ENCODE results near the gene HOXA3.

The HOXA3 gene

DNA sequence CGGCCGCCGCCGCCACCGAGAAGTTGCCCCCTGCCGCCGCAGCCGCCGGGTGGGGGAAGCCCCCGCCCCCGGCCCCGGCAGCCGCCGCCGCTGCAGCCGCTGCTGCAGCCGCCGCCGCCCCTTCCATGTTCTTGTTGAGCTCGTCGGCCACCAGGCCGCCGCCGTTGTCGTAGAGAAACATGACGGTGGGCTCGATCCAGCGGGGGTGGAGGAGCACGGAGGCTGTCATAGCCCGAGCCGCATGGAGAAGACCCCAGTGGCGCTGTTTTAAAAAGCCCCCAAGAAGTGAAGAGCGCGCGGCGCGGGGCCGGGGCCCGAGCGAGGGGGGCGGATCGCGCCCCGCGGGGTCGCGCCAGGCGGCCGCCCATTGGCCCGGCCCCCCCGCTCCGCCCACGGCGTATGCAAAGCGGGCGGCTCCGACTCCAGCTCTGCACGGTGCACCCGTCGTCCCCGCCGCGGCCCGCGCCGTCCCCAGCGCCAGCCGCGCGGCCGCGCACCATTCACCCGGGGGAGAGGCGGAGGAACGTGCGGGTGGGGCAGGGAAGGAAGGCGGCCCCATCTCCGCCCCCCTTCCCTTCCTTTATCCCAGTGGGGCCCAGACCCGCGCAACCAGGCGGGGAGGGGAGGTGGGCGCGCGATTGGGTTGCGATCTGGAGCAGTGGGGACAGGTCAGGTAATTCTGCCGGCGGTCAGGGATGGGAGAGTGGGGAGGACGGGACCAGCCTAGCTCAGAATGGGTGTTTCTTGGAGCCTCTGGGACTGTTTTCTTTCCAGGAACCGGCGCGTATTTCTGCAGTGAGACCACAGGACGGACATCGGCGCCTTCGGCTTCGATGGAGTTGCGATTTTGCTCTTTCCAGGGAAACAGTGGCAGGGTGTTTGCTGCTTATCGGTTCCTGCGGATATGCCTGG, 47.7 kb upstream of the HOXA3 start, which contains the start of gene HOXA13:
TSS of gene HOXA13 (minus strand) at position 243 of the 912 bp plus-strand sequence. CDS start at position 229, 14 bp downstream.
- Histone ChIP-seq H3K9me2 (replicated peaks; ENCODE audit: control insufficient read depth, low read length) (no peaks in the 10 kb centered on the region), H3F3A (ENCODE audit: control insufficient read depth, insufficient read depth) (peaks cover 2% of the 10 kb centered on the region; the same call in 1 of the 2 replicates), H3K4me3 (ENCODE audit: low read length) (peak within 1 kb of the TSS; percentile 75), H3K4me2 (ENCODE audit: low read length) (peak within 1 kb of the TSS; percentile 88), H3K79me2 (ENCODE audit: control insufficient read depth, low read length) (no peaks in the 10 kb centered on the region), H3K27ac (ENCODE audit: low read depth, low read length) (no peak within 1 kb of the TSS), H3K9me3 (ENCODE audit: control insufficient read depth, insufficient read depth, low read length) (no peaks in the 10 kb centered on the region), H3K36me3 (ENCODE audit: control insufficient read depth, low read length) (no peaks in the 10 kb centered on the region), H4K20me1 (ENCODE audit: control insufficient read depth, insufficient read depth, low read depth, low read length) (peaks cover 4% of the 10 kb centered on the region; the same call in 1 of the 2 replicates), H3K27me3 (ENCODE audit: control insufficient read depth, low read length) (peaks cover 84% of the 10 kb centered on the region), H3K4me1 (ENCODE audit: control insufficient read depth, low read length) (peaks cover 18% of the 10 kb centered on the region)
- TF ChIP-seq, protein P1, sequence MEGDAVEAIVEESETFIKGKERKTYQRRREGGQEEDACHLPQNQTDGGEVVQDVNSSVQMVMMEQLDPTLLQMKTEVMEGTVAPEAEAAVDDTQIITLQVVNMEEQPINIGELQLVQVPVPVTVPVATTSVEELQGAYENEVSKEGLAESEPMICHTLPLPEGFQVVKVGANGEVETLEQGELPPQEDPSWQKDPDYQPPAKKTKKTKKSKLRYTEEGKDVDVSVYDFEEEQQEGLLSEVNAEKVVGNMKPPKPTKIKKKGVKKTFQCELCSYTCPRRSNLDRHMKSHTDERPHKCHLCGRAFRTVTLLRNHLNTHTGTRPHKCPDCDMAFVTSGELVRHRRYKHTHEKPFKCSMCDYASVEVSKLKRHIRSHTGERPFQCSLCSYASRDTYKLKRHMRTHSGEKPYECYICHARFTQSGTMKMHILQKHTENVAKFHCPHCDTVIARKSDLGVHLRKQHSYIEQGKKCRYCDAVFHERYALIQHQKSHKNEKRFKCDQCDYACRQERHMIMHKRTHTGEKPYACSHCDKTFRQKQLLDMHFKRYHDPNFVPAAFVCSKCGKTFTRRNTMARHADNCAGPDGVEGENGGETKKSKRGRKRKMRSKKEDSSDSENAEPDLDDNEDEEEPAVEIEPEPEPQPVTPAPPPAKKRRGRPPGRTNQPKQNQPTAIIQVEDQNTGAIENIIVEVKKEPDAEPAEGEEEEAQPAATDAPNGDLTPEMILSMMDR (IDR thresholded peaks at IDR 0.05; ENCODE audit: low read depth, low read length, poor library complexity, severe bottlenecking): no peak
- TF ChIP-seq EZH2phosphoT487 (IDR thresholded peaks at IDR 0.05; ENCODE audit: borderline replicate concordance, low read length): peak; percentile 18; the same call in 1 of the 2 replicates

DNA sequence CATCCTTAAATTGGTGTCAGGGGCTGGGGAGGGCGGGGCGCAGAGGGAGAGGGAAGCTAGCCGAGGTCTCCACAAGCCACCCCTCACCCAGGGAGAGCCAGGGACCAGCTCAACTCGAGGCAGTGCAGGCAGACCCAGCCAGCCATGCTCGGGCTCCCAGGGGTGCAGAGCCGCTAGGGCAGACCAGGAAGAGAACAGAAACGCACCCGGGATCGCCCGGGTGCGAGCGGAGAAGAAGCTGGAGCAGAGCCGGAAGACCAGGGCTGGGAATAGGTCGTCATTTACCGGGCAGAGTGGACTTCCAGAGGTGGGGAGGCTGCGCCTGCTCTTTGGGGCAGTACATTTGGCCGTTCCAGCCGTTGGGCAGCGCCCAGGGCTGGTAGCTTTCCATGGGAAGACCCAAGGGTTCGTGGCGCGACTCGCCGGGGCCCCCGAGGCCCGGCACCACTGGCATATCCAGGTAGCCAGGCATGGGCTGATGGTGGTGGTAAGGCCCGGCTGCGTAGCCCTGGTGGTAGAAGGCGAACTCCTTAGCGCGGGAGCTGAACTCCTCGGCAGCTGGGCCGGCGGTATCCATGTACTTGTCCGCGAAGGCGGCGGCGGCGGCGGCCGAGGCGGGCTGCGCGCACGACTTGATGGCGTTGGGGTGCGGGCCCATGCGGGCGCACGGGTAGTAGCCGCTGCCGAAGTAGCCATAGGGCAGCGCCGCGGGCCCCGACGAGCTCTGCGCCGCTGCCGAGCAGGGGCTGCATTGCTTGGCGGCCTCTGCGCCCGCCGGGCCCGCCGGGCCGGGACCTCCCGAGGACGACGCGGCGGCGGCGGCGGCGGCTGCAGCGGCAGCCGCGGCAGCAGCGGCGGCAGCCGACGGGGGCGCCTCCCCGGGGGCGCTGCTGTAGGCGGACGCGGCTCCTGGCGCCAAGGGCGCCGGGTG, 46.8 kb upstream of the HOXA3 start:
- Histone ChIP-seq H3K36me3 (ENCODE audit: control insufficient read depth, low read length) (no peaks in the 10 kb centered on the region), H3K9me2 (replicated peaks; ENCODE audit: control insufficient read depth, low read length) (no peaks in the 10 kb centered on the region), H3K9me3 (ENCODE audit: control insufficient read depth, insufficient read depth, low read length) (no peaks in the 10 kb centered on the region), H3K27me3 (ENCODE audit: control insufficient read depth, low read length) (peaks cover 86% of the 10 kb centered on the region), H3K79me2 (ENCODE audit: control insufficient read depth, low read length) (no peaks in the 10 kb centered on the region), H4K20me1 (ENCODE audit: control insufficient read depth, insufficient read depth, low read depth, low read length) (peaks cover 4% of the 10 kb centered on the region; the same call in 1 of the 2 replicates), H3K4me3 (ENCODE audit: low read length) (no peak overlapping the region), H3K4me2 (ENCODE audit: low read length) (0 out of 2 replicates have a peak overlapping the region, but pooled peaks have one; percentile 21), H3K4me1 (ENCODE audit: control insufficient read depth, low read length) (peaks cover 18% of the 10 kb centered on the region), H3K27ac (ENCODE audit: low read depth, low read length) (no peak overlapping the region), H3F3A (ENCODE audit: control insufficient read depth, insufficient read depth) (peaks cover 2% of the 10 kb centered on the region; the same call in 1 of the 2 replicates)
- TF ChIP-seq, protein P1 (IDR thresholded peaks at IDR 0.05; ENCODE audit: low read depth, low read length, poor library complexity, severe bottlenecking): no peak

DNA sequence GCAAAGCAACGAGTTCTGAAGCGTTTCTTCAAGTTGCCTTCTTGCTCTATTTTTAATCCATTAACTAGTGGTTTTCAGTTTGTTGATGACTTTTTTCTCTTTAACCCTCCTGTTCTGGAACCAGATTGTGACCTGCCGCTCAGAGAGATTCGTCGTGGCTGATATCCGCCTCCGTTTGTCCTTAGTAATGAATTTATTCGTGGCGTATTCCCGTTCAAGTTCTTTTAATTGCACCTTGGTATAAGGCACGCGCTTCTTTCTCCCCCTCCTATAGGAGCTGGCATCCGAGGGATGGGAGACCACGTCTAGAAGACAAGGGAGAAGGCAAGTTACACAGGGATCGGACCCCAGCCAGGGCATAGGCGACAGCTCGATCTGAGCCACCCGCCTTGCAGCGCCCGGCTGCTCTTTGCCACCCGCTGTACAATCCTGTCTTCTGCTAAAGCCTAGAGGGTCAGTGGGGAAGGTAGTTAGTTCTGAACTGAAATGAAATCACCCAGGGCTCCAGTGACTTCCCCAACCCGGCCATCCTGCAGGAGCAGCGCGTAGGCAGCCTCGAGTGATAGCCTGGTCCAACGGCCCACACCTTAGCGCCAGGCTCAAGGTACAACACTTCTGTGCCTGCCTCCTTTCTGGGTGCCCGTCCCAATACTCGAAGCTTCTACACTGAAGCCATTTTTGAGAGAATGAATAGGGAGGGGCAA, 45.9 kb upstream of the HOXA3 start:
- no peak for TF ChIP-seq EZH2phosphoT487 (IDR thresholded peaks at IDR 0.05; ENCODE audit: borderline replicate concordance, low read length)
- TF ChIP-seq, protein P1 (IDR thresholded peaks at IDR 0.05; ENCODE audit: low read depth, low read length, poor library complexity, severe bottlenecking): no peak
- no peak overlapping the region for H3K4me3 ChIP-seq (ENCODE audit: low read length)

More for the DNA sequence above, 45.9 kb upstream of the HOXA3 start:
- H3K4me2 ChIP-seq (ENCODE audit: low read length): no peak overlapping the region
- H3K9me2 ChIP-seq (replicated peaks; ENCODE audit: control insufficient read depth, low read length): no peaks in the 10 kb centered on the region
- H3K79me2 ChIP-seq (ENCODE audit: control insufficient read depth, low read length): no peaks in the 10 kb centered on the region
- no peaks in the 10 kb centered on the region for H3K9me3 ChIP-seq (ENCODE audit: control insufficient read depth, insufficient read depth, low read length)
- no peaks in the 10 kb centered on the region for H3K36me3 ChIP-seq (ENCODE audit: control insufficient read depth, low read length)
- peaks cover 18% of the 10 kb centered on the region for H3K4me1 ChIP-seq (ENCODE audit: control insufficient read depth, low read length)
- H4K20me1 ChIP-seq (ENCODE audit: control insufficient read depth, insufficient read depth, low read depth, low read length): peaks cover 4% of the 10 kb centered on the region; the same call in 1 of the 2 replicates
- H3K27me3 ChIP-seq (ENCODE audit: control insufficient read depth, low read length): peaks cover 86% of the 10 kb centered on the region
- H3K27ac ChIP-seq (ENCODE audit: low read depth, low read length): no peak overlapping the region
- H3F3A ChIP-seq (ENCODE audit: control insufficient read depth, insufficient read depth): peaks cover 2% of the 10 kb centered on the region; the same call in 1 of the 2 replicates

All from DOHH2 (cell line).